DMS79 treated with DMSO at 0.1 percent for 48 hours (cell line): Measurements from ENCODE around the gene SLC6A3.

Source experiments
- DNase-seq: peaks from one replicate; lab custom pipeline; 2025; lab: John Stamatoyannopoulos, UW

SLC6A3 gene

GRCh38 chr5:1420211-1421195 lies 24.7 kb downstream of the SLC6A3 start:
- DNase-seq = no peak

GRCh38 chr5:1419476-1420210 lies 25.6 kb downstream of the SLC6A3 start:
- DNase-seq = no peak

GRCh38 chr5:1418921-1419280 lies 26.3 kb downstream of the SLC6A3 start:
- no peak for DNase-seq

GRCh38 chr5:1418238-1418920 lies 26.9 kb downstream of the SLC6A3 start:
- no peak for DNase-seq

GRCh38 chr5:1417586-1418225 lies 27.5 kb downstream of the SLC6A3 start:
- DNase-seq = no peak

- DNase-seq = no peak
Observed at GRCh38 chr5:1416856-1417469, 28.3 kb downstream of the SLC6A3 start.

GRCh38 chr5:1415626-1416360 lies 29.4 kb downstream of the SLC6A3 start:
- no peak for DNase-seq

GRCh38 chr5:1415059-1415425 lies 30.2 kb downstream of the SLC6A3 start:
- DNase-seq = no peak

GRCh38 chr5:1414311-1415058 lies 30.8 kb downstream of the SLC6A3 start:
- DNase-seq = no peak

- no peak for DNase-seq
Observed at GRCh38 chr5:1413611-1414241, 31.5 kb downstream of the SLC6A3 start.

- DNase-seq = no peak
Observed at GRCh38 chr5:1413211-1413610, 32.0 kb downstream of the SLC6A3 start.

GRCh38 chr5:1412621-1413020 lies 32.6 kb downstream of the SLC6A3 start:
- DNase-seq = no peak

GRCh38 chr5:1412163-1412562 lies 33.1 kb downstream of the SLC6A3 start:
- no peak for DNase-seq

- no peak for DNase-seq
Observed at GRCh38 chr5:1411099-1411498, 34.1 kb downstream of the SLC6A3 start.

GRCh38 chr5:1410156-1411014 lies 34.9 kb downstream of the SLC6A3 start:
- DNase-seq = no peak

GRCh38 chr5:1409381-1410110 lies 35.7 kb downstream of the SLC6A3 start:
- no peak for DNase-seq

GRCh38 chr5:1406681-1407640 lies 38.3 kb downstream of the SLC6A3 start:
- DNase-seq = no peak
